GM12872 (cell line): ENCODE data around the gene GNAO1.

ENCODE experiments used
- TF ChIP-seq, protein P1 (sequence below): IDR thresholded peaks from 3 replicates; pipeline ENCODE4 v1.5.1; 2011; ENCODE audit warnings: low read depth, mild to moderate bottlenecking, low read length, moderate library complexity; ENCODE audit not compliant: insufficient read depth

Gene GNAO1

DNA sequence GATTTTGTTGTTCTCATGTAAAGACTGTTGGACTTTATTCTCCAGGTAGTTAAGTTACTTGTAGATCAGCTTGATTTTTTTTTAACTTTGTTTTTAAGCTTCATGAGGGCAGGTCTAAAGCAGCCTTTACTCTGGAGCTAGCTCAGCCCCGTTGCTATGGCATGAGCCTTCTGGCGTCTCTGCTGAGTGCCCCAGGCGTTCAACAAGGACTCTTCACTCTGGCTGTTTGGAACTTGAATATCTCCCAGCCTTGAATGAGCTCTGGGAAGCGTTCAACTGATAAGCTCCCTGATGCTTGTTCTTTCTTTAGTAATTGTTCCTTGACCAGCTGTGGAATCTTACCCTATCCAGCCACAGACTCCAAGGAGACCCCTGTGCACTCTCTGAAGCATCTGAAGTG, 82.3 kb downstream of the GNAO1 start:
- TF ChIP-seq, protein P1, sequence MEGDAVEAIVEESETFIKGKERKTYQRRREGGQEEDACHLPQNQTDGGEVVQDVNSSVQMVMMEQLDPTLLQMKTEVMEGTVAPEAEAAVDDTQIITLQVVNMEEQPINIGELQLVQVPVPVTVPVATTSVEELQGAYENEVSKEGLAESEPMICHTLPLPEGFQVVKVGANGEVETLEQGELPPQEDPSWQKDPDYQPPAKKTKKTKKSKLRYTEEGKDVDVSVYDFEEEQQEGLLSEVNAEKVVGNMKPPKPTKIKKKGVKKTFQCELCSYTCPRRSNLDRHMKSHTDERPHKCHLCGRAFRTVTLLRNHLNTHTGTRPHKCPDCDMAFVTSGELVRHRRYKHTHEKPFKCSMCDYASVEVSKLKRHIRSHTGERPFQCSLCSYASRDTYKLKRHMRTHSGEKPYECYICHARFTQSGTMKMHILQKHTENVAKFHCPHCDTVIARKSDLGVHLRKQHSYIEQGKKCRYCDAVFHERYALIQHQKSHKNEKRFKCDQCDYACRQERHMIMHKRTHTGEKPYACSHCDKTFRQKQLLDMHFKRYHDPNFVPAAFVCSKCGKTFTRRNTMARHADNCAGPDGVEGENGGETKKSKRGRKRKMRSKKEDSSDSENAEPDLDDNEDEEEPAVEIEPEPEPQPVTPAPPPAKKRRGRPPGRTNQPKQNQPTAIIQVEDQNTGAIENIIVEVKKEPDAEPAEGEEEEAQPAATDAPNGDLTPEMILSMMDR: no peak

DNA sequence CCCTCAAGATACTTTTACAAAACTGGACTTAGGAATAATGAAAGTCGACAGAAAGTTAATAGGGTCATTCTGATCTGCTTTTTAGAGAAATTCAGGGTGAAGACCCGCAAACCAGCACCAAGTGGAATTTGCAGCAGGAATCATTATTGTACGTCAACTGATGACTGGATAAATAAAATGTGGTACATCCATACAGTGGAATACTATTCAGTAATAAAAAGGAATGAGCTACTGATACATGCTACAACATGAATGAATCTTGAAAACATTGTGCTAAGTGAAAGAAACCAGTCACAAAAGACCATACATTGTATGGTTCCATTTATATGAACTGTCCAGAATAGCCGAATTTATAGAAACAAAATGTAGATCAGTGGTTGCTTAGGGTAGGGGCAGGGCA, 83.1 kb downstream of the GNAO1 start:
- TF ChIP-seq, protein P1: no peak

DNA sequence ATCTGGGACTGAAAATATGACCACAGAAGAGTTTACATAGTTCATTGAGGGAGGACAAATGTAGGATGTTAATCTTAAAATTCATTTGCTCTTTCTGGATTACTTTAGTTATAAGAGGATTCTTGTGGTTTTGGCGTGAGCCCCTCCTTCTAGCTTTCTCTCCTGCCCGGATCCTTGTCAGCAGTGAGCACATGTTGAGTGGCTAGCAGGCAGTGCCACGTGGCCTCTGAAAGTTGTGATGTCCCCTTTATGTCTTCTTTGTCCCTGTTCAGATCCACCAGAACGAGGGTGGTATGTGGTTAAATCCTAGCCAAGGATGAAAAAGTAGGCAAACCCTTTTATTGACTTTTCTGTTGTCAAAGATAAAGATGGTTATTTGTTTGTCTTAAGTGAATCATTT, 83.8 kb downstream of the GNAO1 start:
- TF ChIP-seq, protein P1: no peak

DNA sequence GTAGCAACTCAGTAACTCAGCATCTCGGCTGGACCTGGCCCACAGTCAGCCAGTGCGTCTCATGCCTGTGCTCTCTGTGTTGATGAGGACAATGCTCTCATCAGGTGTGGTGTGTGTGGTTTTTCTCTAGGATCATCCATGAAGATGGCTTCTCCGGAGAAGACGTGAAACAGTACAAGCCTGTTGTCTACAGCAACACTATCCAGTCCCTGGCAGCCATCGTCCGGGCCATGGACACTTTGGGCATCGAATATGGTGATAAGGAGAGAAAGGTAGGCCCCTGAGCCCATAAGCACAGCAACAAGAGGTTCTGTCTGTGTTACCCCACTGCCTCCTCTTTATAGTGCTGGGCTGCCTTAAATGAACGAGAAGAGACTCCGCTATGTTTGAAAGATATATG, 84.5 kb downstream of the GNAO1 start:
- TF ChIP-seq, protein P1: no peak

DNA sequence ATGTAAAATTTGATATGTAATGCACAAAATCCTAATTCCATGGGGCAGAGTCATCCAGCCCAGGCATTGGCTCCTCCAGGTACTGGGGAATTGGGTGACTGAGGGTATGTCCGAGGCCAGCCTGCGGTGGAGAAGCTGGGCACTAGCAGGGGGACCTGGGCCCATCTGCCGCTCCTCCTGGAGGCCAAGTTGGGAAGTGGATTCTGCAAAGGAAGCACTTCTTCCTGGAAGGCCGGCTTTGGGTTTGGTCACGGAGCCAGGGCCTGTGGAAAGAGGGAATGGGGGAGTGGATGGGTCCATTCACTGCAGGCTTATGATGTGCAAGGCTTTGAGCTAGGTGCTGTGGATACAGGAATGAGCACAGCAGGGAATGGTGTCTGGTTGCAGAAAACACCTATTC, 85.8 kb downstream of the GNAO1 start:
- TF ChIP-seq, protein P1: peak; percentile 17; the same call in 1 of the 3 replicates

DNA sequence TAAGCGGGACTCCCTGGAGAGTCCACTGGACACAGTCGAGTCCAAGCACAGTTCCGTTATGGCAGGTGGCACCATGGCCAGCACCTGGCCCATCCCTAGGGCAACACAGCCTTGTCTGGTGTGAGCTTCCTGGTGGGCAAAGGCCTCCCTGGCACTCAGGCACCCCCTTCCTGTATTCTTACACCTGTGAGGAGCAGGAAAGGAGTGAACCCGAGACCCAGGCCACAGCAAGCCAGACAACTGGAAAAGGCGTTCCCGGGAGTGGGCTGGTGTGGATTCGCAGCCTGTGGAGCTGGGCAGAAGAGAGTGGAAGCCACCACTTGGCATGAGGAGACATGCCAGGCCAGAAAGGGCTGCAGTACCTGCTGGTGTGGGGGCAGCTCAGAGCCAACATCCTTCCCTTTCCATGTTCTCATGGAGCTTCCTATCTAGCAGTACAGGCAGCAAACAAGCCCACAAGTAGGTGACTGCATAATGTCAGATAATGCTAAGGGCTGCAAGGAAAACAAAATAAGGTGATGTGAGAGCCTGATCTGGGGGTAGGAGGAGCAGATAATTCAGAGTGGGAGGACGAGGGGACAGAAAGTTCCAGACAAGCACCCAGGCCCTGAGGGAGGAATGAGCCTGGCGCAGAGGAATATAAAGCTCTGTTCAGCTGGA, 87.0 kb downstream of the GNAO1 start:
- TF ChIP-seq, protein P1: no peak

DNA sequence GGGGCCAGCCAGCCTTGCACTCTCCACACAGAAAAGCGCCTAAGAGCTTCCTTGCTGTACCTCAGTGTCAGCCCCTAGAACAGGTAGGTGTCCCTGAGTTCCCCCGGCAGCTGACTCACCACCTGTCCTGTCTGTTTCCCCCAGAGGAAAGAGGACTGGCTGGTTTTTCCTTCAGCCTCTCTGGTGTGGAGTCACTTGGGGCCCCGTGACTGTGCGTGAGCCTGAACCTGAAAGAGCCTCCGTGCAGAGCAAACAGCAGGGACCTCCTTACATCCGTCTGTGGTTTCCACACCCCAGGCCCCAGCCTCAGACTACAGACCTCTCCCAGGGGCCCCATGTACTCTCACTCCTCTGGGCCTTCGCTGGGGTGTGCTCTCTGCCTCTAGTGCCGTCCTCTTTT, 87.8 kb downstream of the GNAO1 start:
- TF ChIP-seq, protein P1: no peak
